ENCODE results near the gene UBA7.
A peak's percentile ranks its signal among the peaks of the same experiment; 100 is the strongest.
"Not testable (repeated sequence)": the region's sequence is repeated elsewhere in the genome, so short reads cannot be mapped to it uniquely, and the experiment has no call there.

UBA7 gene

GRCh38 chr3:49813497-49814174 is at the start of gene UBA7:
UBA7 (minus strand) TSS chr3:49813953; CDS start chr3:49813787, 166 bp downstream.
- DNase-seq: peak; percentile 73

- DNase-seq: no peak
Observed at GRCh38 chr3:49859576-49860305, 46.0 kb upstream of the UBA7 start.

DNA sequence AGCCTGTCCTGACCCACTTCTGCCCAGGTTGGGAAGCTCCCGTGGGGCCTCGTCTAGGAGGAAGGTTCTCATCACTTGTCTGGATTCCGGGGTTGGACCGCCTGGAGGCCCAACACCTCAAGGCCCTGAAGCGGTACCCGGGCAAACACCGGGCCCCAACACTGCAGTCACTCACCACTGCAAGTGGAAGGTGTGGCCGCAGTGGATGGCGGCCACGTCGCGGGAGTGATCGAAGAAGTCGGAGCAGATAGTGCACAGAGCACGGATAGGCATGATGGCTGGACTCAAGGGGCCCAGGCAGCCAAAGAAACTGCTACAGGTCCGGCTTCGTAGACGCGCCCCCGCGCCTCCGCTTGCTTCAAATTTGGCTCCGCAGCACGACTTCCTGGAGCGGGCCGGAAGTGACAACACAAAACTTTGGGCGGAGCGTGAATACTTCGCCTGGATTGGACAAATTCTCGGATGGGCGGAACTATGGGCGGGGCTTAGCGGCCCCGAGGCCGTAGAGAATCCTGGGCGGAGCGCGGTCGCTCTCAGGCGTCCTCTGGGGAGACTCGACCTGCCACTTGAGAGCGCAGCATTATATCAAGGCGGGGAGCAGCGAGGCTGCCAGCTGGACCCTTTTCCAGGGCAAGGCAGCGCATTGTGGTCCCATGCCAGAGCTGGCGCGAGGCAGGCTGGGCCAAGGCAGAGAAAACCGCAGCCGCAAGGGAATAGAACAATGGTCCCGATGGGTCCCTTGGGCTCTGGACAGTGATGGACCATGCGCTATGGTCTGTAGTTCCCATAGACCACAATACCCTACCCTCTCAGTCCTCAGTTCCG is 42.6 kb upstream of the UBA7 start, which contains the start of gene TRAIP:
TSS of gene TRAIP (minus strand) at position 384 of the 825 bp plus-strand sequence. CDS start at position 273, 111 bp downstream.
- peak; percentile 92 for DNase-seq

- no peak for DNase-seq
Observed at GRCh38 chr3:49855662-49856061, 41.9 kb upstream of the UBA7 start.

GRCh38 chr3:49845694-49846093 is 31.9 kb upstream of the UBA7 start:
- no peak for DNase-seq

DNA sequence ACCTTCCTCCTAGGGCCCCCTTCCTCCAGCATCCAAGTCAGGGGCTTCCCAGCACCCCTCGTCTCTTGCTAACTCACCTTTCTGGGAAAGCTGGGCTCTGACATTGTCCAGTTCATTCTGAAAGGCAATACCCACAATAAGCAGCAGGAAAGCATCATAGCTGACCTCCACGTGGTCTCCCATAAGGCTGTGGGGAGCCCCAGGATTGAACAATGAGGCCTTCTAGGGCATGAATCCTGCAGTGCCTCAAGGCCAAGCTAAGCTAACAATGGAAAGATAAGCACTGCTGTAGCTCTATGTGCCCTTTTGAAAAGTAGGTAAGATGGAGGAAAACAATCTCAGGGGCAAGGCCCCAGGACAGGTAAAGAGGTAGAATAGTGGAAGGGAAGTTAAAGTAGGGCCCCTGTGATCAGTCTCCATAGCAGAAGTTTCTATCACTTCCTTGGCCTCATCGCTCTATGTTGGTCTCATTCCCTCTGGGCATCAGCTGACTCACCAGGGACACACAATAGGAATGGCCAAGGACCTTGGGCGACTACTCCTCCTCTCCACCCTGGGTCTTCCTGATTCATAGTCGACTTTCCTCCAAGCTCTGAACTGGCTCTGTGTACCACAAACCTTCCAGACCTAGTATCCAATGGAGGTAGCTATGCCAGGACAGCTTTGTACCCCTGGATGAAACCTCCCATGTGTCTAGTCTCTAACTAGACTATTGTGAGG is 30.9 kb upstream of the UBA7 start:
- DNase-seq: no peak

DNA sequence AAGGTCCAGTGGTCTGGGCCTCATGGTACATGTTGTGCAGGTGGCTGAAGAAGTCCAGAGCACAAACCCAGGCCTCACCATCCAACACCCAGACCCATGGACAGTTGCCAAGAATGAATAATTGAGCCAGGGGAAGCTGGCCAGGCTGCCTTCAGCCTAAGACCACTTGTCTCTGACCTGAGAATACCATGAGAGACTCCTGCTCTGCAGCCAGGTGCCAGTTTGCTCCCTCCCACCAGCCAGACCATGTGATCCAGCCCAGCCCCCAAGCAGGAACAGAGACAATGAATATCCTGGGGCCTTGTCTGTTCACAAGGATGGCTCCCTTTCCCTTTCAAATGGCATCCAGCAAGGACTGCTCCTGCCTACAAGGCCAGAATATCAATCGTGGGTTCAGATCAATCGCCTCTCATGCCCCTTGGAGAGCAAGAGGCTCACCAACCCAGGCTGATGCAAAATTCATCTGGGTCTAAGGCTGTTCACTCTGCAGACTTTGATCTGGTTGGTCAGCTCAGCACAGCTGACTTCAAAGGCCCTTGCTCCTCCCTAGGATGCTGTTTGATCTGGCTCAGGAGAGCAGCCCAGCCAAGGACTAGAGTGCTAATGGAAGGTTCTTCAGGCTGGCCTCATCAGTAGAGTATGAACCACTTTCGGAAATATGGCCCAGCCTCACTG is 29.2 kb upstream of the UBA7 start:
- DNase-seq: no peak

DNA sequence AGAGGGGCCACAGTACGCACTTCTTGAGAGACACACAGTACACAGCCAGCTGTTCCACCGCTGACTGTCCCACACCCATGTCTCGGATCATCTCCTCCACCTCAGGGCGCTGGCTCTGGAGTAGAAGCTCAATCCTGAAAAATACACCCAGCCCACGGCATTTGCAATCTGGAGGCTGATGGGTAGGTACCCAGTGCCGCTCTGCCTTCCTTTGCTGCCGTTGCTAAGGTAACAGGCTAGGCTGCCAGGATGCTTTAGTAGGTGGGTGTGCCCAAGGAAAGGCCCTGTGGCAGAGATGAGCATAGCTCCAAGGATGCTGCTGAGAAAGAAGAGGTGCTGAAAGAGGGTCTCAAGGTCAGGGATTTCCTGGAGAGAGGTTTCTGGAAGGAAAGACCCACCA is 28.1 kb upstream of the UBA7 start:
- DNase-seq: no peak

DNA sequence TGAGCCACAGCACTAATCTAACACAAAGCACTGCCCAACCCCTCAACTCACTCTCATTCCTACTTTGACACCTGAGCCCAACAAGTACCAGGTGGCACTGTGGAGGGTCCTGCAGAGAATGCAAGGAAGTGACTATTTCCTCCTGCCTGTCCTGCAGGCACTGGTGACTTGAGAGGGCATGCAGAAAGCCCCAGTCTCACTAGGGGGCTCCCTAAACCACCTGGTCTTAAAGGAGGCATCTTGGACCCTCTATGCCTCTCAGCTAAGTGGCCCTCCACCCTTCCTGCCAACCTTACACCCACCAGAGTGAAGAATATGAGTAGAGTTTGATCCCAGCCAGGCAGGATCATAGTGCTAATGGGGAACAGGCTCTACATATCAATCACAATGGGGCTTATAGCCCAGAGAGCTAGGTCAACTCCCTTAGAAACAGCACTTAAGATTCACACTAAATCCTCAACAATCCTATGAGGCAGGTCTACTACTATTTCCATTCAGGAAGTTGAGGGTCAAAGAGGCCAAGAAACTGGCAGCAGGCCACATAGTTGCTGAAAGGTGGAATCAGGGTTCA is 27.5 kb upstream of the UBA7 start:
- peak; percentile 37 for DNase-seq

DNA sequence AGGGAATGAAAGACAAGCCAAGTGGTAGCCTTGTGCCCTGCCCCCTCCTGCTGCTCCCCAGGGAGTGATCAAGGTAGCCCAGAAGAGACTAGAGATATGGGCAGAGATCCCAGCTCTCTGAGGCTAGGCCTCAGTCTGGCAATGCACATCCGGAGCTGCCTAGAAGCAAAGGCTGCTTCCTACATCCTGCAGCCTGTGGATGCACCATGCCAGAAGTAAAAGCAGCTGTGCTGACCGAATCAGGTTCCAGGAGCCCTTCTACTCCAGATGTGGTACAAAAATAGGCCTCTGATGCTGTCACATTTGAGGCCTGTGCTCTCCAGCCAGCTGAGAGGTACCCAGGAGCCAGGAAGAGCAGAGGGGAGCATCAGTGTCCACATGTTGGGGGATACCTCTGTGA is 26.6 kb upstream of the UBA7 start:
- DNase-seq: no peak

GRCh38 chr3:49839193-49839809 is 25.5 kb upstream of the UBA7 start:
- peak; percentile 66 for DNase-seq

GRCh38 chr3:49831341-49831740 is 17.6 kb upstream of the UBA7 start:
- peak; percentile 54 for DNase-seq

GRCh38 chr3:49826016-49826415 is 12.3 kb upstream of the UBA7 start:
- DNase-seq: no peak

- not testable (repeated sequence) for DNase-seq
Observed at GRCh38 chr3:49823131-49823530, 9.4 kb upstream of the UBA7 start.

DNA sequence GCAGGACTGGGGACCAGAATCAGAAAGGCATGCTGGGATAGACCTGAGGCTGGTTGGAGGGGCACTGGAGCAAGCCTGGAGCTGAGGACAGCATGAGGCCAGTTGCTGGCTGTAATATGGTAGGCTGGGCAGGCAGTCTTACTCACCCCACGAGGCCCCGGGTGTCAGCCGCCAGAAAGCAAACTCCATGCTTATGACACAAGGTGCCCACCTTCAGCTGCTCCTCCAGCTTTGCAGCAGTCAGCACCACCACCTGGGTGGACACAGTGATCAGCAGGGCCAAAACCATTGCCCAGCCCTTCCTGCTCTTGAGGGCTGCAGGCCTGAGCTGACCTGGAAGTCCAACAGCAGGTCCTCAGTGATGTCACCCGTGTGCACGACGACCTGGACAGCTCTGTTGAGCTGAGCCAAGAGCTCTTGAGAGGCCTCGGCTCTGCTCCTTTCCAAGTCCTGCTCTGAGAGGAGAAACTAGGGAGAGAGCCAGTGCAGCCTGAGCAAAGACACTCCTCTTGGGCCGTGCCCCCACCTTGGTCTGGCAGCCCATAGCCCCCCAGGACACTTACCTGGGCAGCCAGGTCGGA is 747 bp downstream of the UBA7 start:
- DNase-seq: no peak

DNA sequence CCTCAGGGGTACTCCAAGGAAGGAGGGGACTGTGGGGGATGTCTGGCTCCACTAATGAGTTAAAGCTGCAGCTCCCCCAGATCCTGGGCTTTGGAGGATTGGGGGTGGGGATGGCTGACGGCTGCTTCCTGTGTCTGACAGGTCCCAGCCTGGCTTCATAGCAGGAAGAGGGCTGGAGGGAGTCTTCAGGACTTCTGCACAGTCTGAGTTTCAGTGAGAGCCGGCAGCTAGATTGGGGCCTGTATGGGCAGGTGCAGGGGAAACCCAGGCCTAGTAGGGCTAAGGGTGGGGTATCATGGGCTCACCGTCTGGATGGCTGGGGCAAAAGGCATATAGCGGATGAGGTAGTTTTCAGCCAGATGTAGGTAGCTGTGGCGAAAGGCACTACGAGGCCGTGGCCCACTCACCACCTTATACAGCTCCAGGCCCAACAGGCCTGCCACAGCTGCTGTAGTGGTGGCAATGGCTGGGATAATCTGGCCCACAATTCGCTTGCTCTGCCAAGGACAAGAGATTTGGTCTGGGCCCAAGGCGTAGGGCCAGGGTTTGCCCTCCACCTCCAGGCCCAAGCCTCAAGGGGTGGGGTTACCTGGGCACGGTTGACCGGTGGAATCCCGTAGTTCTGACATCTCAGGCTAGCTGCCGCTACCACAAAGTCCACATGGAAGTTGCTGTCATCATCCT is 6.2 kb downstream of the UBA7 start:
- DNase-seq: no peak

DNA sequence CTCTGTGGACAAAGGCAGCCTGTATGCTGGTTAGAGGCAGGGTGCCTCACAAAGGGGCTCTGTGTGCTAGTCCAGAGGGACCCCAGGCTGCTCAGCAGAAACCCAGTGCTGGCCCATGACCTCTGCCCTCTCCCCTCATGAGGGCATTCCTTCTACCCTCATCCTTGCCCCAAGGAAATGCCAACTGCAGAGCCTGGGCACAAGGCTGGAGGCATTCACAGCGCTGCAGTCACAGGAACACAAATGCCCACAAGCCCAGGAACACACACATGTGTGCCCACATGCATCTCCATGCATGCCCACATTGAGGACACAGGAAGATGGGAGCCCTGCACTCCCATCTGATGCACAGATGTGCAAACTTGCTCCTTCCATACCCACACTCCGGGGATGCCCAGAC is 6.9 kb downstream of the UBA7 start:
- DNase-seq: no peak

GRCh38 chr3:49805897-49806701 is 7.7 kb downstream of the UBA7 start:
- peak; percentile 62 for DNase-seq

DNA sequence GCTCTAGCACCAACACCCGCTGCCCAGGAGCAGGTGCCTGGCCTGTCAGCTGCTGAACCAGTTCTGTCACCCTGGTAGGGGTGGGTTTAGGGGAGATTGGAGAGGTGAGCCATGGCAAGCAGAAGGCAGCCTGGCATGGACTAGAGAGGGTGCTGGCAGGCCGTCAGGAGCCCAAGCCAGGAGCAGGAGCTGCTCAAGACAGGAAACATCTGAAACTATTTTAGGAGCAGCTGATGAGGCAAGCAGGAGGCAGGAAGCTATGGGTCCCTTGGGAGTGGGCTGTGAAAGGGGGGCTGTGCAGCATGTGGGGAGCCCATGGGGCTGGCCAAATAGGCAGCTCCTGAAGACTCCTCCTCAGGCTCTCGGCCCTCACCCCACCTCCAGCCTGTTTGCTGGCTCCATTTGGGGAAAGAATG is 8.4 kb downstream of the UBA7 start:
- DNase-seq: peak; percentile 76

Measured in MV-4-11 (cell line).